ENCODE results near the gene SCARF2.
"Not testable (repeated sequence)": the region's sequence is repeated elsewhere in the genome, so short reads cannot be mapped to it uniquely, and the experiment has no call there.

The SCARF2 gene

DNA sequence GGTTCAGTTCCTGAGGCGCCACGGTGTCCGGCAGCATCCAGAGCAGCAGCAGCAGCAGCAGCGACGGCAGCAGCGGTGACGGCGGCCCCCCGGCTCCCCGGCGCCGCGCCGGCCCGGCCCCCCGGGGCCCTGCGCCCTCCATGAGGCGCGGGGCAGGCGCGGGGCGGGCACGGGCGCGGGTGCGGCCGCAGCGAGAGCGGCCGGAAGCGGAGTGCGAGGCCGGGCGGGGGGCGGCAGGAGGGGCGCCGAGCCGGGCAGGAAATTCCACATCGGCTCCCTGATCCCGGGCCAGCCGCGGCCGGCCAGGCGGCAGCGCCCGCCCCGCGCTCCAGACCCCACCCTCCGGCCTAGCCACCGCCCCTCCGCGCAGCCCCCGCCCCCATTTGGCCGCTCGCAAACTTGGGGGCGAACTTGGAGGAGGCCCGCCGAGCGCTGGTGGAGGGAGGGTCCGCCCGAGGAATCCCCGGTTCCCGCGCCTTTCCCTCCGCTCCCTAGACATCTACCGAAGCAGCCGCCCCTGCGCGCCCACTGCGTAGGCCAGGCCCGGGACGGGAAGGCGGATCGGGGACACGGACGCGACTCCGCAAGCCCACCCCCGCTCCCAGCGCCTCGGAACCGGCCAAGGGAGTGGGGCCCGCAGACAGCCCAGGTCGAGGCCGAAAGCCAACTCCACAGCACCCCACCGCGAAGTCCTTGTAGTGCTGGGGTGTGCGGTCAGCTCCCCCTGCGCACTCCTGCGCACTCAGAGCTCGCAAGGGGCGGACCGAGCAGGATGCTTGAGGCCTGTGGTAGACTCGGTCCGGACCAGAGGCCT is at the start of gene SCARF2:
Gene SCARF2 (minus strand): TSS at position 213 of the 814 bp plus-strand sequence. CDS start 71 bp downstream, at position 142.
- peaks cover 78% of the 10 kb centered on the region for H3K27me3 ChIP-seq

GRCh38 chr22:20486229-20486628 is 48.6 kb upstream of the SCARF2 start:
- no peak overlapping the region for H3K4me3 ChIP-seq (ENCODE audit: low read depth in 1 of 2, low read length in 1 of 2)
- H3K9me3 ChIP-seq, result no peaks in the 10 kb centered on the region
- TF ChIP-seq, protein P1, sequence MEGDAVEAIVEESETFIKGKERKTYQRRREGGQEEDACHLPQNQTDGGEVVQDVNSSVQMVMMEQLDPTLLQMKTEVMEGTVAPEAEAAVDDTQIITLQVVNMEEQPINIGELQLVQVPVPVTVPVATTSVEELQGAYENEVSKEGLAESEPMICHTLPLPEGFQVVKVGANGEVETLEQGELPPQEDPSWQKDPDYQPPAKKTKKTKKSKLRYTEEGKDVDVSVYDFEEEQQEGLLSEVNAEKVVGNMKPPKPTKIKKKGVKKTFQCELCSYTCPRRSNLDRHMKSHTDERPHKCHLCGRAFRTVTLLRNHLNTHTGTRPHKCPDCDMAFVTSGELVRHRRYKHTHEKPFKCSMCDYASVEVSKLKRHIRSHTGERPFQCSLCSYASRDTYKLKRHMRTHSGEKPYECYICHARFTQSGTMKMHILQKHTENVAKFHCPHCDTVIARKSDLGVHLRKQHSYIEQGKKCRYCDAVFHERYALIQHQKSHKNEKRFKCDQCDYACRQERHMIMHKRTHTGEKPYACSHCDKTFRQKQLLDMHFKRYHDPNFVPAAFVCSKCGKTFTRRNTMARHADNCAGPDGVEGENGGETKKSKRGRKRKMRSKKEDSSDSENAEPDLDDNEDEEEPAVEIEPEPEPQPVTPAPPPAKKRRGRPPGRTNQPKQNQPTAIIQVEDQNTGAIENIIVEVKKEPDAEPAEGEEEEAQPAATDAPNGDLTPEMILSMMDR (IDR thresholded peaks at IDR 0.05), result no peak
- H3K27ac ChIP-seq, result no peak overlapping the region
- peaks cover 15% of the 10 kb centered on the region for H3K36me3 ChIP-seq
- no peaks in the 10 kb centered on the region for H3K27me3 ChIP-seq
- H3K4me1 ChIP-seq (ENCODE audit: control insufficient read depth in 1 of 2, insufficient read depth in 1 of 2, low read depth in 1 of 2, low read length in 1 of 2), result no peaks in the 10 kb centered on the region

More for the DNA sequence above, at the start of gene SCARF2:
- Histone ChIP-seq H3K4me3 (ENCODE audit: low read depth in 1 of 2, low read length in 1 of 2) (no peak within 1 kb of the TSS), H3K9me3 (no peaks in the 10 kb centered on the region), H3K36me3 (peaks cover 33% of the 10 kb centered on the region), H3K27ac (no peak within 1 kb of the TSS), H3K4me1 (ENCODE audit: control insufficient read depth in 1 of 2, insufficient read depth in 1 of 2, low read depth in 1 of 2, low read length in 1 of 2) (peaks cover 2 to 16% of the 10 kb centered on the region in 2 experiments)
- TF ChIP-seq, protein P1 (IDR thresholded peaks at IDR 0.05), result no peak

- Histone ChIP-seq H3K27me3 (no peaks in the 10 kb centered on the region), H3K4me1 (ENCODE audit: control insufficient read depth in 1 of 2, insufficient read depth in 1 of 2, low read depth in 1 of 2, low read length in 1 of 2) (no peaks in the 10 kb centered on the region), H3K27ac (no peak overlapping the region), H3K36me3 (peaks cover 15% of the 10 kb centered on the region), H3K4me3 (ENCODE audit: low read depth in 1 of 2, low read length in 1 of 2) (no peak overlapping the region), H3K9me3 (no peaks in the 10 kb centered on the region)
- TF ChIP-seq, protein P1 (IDR thresholded peaks at IDR 0.05), result no peak
These were observed 47.5 kb upstream of the SCARF2 start for GRCh38 chr22:20484948-20485683.

GRCh38 chr22:20483771-20484170 is 46.1 kb upstream of the SCARF2 start:
- Histone ChIP-seq H3K4me1 (ENCODE audit: control insufficient read depth in 1 of 2, insufficient read depth in 1 of 2, low read depth in 1 of 2, low read length in 1 of 2) (no peaks in the 10 kb centered on the region), H3K9me3 (no peaks in the 10 kb centered on the region), H3K27ac (no peak overlapping the region), H3K27me3 (no peaks in the 10 kb centered on the region), H3K36me3 (peaks cover 12% of the 10 kb centered on the region), H3K4me3 (ENCODE audit: low read depth in 1 of 2, low read length in 1 of 2) (no peak overlapping the region)
- TF ChIP-seq, protein P1 (IDR thresholded peaks at IDR 0.05), result no peak

DNA sequence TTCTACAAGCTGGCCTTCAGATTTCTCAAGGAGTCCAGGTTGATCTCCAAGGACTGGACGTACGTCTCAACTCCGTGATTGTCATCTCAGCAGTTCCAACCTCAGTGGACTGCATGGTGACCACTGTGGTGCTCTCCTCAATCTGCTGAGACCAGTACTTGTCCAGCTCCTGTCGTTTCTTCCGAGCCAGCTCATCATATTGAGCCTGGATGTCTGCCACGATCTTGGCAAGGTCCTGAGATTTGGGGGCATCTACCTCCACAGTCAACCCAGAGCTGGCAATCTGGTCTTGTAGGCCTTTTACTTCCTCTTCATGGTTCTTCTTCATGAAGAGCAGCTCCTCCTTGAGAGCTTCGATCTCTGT is 45.5 kb upstream of the SCARF2 start:
- H3K36me3 ChIP-seq; H3K27me3 ChIP-seq; H3K9me3 ChIP-seq; H3K27ac ChIP-seq; H3K4me1 ChIP-seq (ENCODE audit: control insufficient read depth in 1 of 2, insufficient read depth in 1 of 2, low read depth in 1 of 2, low read length in 1 of 2); H3K4me3 ChIP-seq (ENCODE audit: low read depth in 1 of 2, low read length in 1 of 2): not testable (repeated sequence)

Data from neutrophil (primary cell).